Skeletal muscle tissue (tissue), 4 donors: ENCODE data around the gene C14orf39. TPM values are rescaled to one million over a fixed set of nuclear protein-coding genes. Genes with fewer than 3 reads are reported as not detected.

ENCODE experiments used
- H3K27ac ChIP-seq: one replicate; pipeline ENCODE4 v1.7.0; 2013; ENCODE audit warnings: mild to moderate bottlenecking, low read depth, low read length, inconsistent platforms
- H3K27me3 ChIP-seq, 3 donors: one replicate each; pipeline ENCODE4 v1.7.0; 2013; ENCODE audit warnings: low read length in 3 of 3; ENCODE audit not compliant: control insufficient read depth in 3 of 3, insufficient read depth in 3 of 3
- H3K36me3 ChIP-seq, 3 donors: one replicate each; pipeline ENCODE4 v1.7.0; 2013; ENCODE audit warnings: low read length in 3 of 3; ENCODE audit not compliant: control insufficient read depth in 3 of 3, insufficient read depth in 3 of 3
- H3K4me1 ChIP-seq, 3 donors: one replicate each; pipeline ENCODE4 v1.7.0; 2013; ENCODE audit warnings: low read length in 3 of 3, mild to moderate bottlenecking in 3 of 3; ENCODE audit not compliant: control insufficient read depth in 3 of 3, insufficient read depth in 3 of 3
- H3K4me3 ChIP-seq, 3 donors: one replicate each; pipeline ENCODE4 v1.7.0; 2013; ENCODE audit warnings: low read length in 3 of 3
- H3K9ac ChIP-seq, 3 donors: one replicate each; pipeline ENCODE4 v1.7.0; 2013; ENCODE audit warnings: low read length in 3 of 3, mild to moderate bottlenecking in 3 of 3, moderate library complexity in 2 of 3, low read depth in 1 of 3
- H3K9me3 ChIP-seq, 3 donors: one replicate each; pipeline ENCODE4 v1.7.0; 2013; ENCODE audit warnings: low read length in 3 of 3; ENCODE audit not compliant: control insufficient read depth in 3 of 3
- total RNA-seq: library from RNA; depleted of rRNA; stranded (reverse); fragments of >200 nt; gene quantifications from one replicate; pipeline ENCODE4 v1.2.3, GENCODE V29; 2014
- donor health status: Osteomylitis.

Gene C14orf39, protein sequence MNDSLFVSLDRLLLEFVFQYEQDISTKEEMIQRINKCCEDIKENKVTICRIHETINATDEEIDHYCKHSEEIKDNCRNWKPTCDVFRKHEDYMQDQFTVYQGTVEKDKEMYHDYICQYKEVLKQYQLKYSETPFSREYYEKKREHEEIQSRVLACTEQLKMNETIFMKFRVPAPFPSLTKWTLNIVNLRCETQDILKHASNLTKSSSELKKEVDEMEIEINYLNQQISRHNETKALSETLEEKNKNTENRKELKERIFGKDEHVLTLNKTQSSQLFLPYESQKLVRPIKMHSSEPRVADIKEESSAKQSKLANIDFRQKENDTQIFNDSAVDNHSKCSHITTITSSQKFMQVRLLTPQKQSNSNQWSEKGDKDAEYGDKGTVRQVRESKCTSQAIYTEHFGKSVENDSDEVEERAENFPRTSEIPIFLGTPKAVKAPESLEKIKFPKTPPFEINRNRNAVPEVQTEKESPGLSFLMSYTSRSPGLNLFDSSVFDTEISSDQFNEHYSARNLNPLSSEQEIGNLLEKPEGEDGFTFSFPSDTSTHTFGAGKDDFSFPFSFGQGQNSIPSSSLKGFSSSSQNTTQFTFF
- 2.1 TPM for total RNA-seq

GRCh38 chr14:60485598-60486251 is at the start of gene C14orf39:
C14orf39 (minus strand) TSS chr14:60486063; CDS start chr14:60485078, 985 bp downstream.
- Histone ChIP-seq H3K4me1 (peaks cover 0 to 6% (median 0%) of the 10 kb centered on the region in 3 donors), H3K9ac (no peak within 1 kb of the TSS), H3K36me3 (no peaks in the 10 kb centered on the region), H3K27ac (no peak within 1 kb of the TSS), H3K4me3 (peak within 1 kb of the TSS; percentile 45 to 72 (median 57)), H3K9me3 (no peaks in the 10 kb centered on the region), H3K27me3 (peaks cover 0 to 12% (median 12%) of the 10 kb centered on the region in 3 donors)

- no peak overlapping the region for H3K27ac ChIP-seq
- H3K36me3 ChIP-seq = no peaks in the 10 kb centered on the region
- no peaks in the 10 kb centered on the region for H3K27me3 ChIP-seq
- H3K9ac ChIP-seq = no peak overlapping the region
- no peaks in the 10 kb centered on the region for H3K4me1 ChIP-seq
- H3K4me3 ChIP-seq = no peak overlapping the region
- H3K9me3 ChIP-seq = no peaks in the 10 kb centered on the region
Measured at GRCh38 chr14:60532442-60532841, 46.6 kb upstream of the C14orf39 start.

DNA sequence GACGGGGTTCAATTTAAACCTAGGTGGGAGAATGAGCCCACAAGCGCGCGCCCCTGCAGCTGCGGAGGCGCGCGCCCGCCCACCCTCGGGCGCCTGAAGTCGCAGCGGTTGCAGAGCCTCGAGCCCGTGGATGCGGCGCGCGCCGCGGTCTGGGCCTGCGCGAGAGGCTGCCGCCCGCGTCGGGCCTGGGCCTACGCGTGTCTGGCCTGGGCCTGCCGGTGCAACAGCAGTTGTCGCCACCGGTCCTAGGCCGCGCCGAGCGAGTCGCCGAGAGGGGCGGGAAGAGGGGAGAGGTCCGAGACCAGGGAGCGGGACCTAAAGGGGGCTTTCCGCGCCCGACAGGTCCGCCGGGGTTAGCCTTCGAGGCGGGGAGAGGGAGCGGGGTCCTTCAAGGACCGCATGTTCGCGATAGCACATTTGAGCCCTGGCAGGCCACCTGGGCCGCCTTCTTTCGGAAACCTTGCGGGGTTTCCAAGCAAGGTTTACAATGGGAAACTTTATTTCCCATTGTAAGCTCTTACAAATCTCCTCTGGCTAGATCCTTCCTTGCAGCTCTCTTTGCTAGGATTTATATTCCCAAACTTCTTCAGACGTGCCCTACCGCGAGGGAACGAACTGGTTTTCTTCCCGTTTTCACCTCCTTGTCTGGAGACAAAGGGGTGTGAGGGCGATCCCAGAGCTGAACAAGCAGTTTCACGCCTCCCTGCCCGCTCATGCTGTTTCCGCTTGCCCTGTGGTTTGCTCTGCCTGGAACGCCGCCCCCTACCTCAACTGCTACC is 29.8 kb upstream of the C14orf39 start:
- Histone ChIP-seq H3K4me1 (peaks cover 0 to 2% (median 0%) of the 10 kb centered on the region in 3 donors), H3K9ac (peak overlapping the region in 1 of 3 donors; percentile 73), H3K36me3 (no peaks in the 10 kb centered on the region), H3K27me3 (peaks cover 18 to 23% (median 18%) of the 10 kb centered on the region in 3 donors), H3K4me3 (peak overlapping the region in 2 of 3 donors; percentile 4 to 66), H3K9me3 (peaks cover 0 to 3% (median 0%) of the 10 kb centered on the region in 3 donors), H3K27ac (no peak overlapping the region)

GRCh38 chr14:60514741-60515491 is 29.1 kb upstream of the C14orf39 start:
- Histone ChIP-seq H3K27ac (peak overlapping the region; percentile 44), H3K27me3 (peaks cover 21 to 30% (median 23%) of the 10 kb centered on the region in 3 donors), H3K36me3 (no peaks in the 10 kb centered on the region)

DNA sequence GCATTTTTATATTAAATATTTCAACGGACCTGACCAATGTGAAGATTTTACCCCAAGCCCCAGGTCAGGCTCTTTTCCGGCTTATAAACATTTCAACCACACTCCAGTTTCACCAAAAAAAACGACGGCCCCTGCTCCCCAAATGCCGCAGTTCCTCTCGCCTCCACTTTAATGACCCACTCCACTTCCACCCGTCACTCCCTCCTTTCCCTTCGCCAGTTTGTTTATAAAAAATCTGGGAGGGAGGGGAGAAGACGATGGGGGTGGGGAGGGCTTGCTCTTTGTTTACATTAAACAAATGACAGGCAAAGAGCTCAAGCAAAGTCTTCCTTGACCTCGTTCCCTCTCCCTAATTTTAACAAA is 28.5 kb upstream of the C14orf39 start:
- peak overlapping the region; percentile 53 to 73 (median 54) for H3K9ac ChIP-seq

More at GRCh38 chr14:60514741-60515491, 29.1 kb upstream of the C14orf39 start:
- Histone ChIP-seq H3K4me3 (peak overlapping the region; percentile 59 to 67 (median 66)), H3K9me3 (peaks cover 0 to 3% (median 0%) of the 10 kb centered on the region in 3 donors), H3K9ac (peak overlapping the region; percentile 53 to 73 (median 54)), H3K4me1 (peaks cover 0 to 5% (median under 1%) of the 10 kb centered on the region in 3 donors)

GRCh38 chr14:60512973-60513571 is 27.2 kb upstream of the C14orf39 start:
- H3K9ac ChIP-seq = no peak overlapping the region

More for the DNA sequence above, 28.5 kb upstream of the C14orf39 start:
- H3K36me3 ChIP-seq = no peaks in the 10 kb centered on the region
- peaks cover 0 to 3% (median 0%) of the 10 kb centered on the region in 3 donors for H3K9me3 ChIP-seq
- peak overlapping the region; percentile 44 for H3K27ac ChIP-seq
- peak overlapping the region; percentile 59 to 67 (median 66) for H3K4me3 ChIP-seq
- peaks cover 26 to 35% (median 28%) of the 10 kb centered on the region in 3 donors for H3K27me3 ChIP-seq
- peaks cover 0 to 10% (median 6%) of the 10 kb centered on the region in 3 donors for H3K4me1 ChIP-seq

DNA sequence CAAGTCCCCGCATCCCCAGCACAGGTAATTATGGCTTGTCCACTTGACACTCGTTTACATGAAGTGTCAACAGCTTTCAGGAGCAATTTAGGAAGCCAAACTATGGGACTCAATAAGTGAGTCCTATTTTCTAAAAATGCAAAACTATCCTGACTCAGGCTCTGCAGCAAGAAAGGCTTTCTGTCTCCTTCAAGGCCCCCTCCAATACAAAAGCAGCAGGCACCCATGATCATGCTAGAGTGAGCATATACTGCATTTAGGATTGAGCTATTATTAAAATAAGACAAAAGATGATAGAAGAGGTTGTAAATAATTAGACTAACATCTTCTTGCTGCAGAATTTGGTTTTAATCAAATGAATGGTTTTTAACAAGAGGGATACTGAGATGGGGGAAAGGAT is 26.3 kb upstream of the C14orf39 start:
- Histone ChIP-seq H3K27ac (no peak overlapping the region), H3K4me3 (no peak overlapping the region), H3K4me1 (peaks cover 2 to 11% (median 11%) of the 10 kb centered on the region in 3 donors), H3K27me3 (peaks cover 40 to 52% (median 43%) of the 10 kb centered on the region in 3 donors), H3K9ac (no peak overlapping the region), H3K9me3 (peaks cover 0 to 3% (median 0%) of the 10 kb centered on the region in 3 donors), H3K36me3 (no peaks in the 10 kb centered on the region)

More at GRCh38 chr14:60512973-60513571, 27.2 kb upstream of the C14orf39 start:
- H3K4me3 ChIP-seq = no peak overlapping the region
- H3K4me1 ChIP-seq = peaks cover 2 to 11% (median 11%) of the 10 kb centered on the region in 3 donors
- H3K36me3 ChIP-seq = no peaks in the 10 kb centered on the region
- peaks cover 35 to 47% (median 37%) of the 10 kb centered on the region in 3 donors for H3K27me3 ChIP-seq
- H3K9me3 ChIP-seq = peaks cover 0 to 3% (median 0%) of the 10 kb centered on the region in 3 donors
- H3K27ac ChIP-seq = no peak overlapping the region

DNA sequence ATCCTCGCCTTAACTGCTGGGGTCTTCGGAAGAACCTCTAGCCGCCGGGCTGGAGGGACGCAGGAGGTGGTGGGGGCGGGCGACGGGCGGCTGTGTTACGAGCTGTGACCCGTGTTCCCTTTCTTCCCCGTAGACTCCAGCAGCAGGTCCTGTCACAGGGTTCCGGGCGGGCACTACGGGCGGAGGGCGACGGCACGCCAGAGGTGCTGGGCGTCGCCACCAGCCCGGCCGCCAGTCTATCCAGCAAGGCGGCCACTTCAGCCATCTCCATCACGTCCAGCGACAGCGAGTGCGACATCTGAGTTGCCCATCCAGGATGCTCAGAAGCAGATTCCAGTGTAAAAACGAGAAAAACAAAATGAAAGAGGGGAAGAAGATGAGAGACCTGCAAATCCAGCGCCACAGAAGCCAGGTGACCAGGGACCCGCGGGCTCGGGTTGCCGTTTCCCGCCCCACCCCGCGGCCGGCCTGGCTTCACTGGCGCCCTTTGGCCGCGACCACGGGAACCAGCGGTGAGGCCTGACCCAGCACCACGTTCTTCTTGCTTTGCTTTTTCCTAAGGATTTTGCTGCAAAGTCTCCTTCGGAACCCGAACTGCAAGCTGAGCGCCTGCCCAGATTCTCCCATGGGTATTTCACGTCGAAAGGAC is 25.2 kb upstream of the C14orf39 start:
- Histone ChIP-seq H3K4me3 (no peak overlapping the region), H3K27me3 (peaks cover 35 to 63% (median 47%) of the 10 kb centered on the region in 3 donors), H3K36me3 (no peaks in the 10 kb centered on the region), H3K4me1 (peaks cover 2 to 11% (median 11%) of the 10 kb centered on the region in 3 donors), H3K27ac (no peak overlapping the region), H3K9me3 (no peaks in the 10 kb centered on the region), H3K9ac (no peak overlapping the region)
